Vagina (tissue), 2 donors: ENCODE data around the gene RNF215. TPM values are rescaled to one million over a fixed set of nuclear protein-coding genes. Genes with fewer than 3 reads are reported as not detected.

Experiments
- DNase-seq, 2 donors: peaks; one replicate each; pipeline ENCODE4 v3.0.0-alpha.2; 2017; ENCODE audit errors: extremely low spot score in 2 of 2
- H3K27ac ChIP-seq: fragments of 200-600 bp; sonication (generic); one replicate; pipeline ENCODE4 v1.5.1; 2019
- H3K27me3 ChIP-seq: fragments of 200-600 bp; sonication (generic); one replicate; pipeline ENCODE4 v1.5.1; 2019
- H3K36me3 ChIP-seq, 2 donors: fragments of 200-600 bp; sonication (generic); one replicate each; pipeline ENCODE4 v1.5.1; 2017 to 2019
- H3K4me1 ChIP-seq: fragments of 200-600 bp; sonication (generic); one replicate; pipeline ENCODE4 v1.5.1; 2019
- H3K4me3 ChIP-seq, 2 donors: fragments of 200-600 bp; sonication (generic); 1 replicate in 1 of 2; 2 replicates in 1 of 2; pipeline ENCODE4 v1.5.1; 2016 to 2019
- H3K9me3 ChIP-seq: fragments of 200-600 bp; sonication (generic); one replicate; pipeline ENCODE4 v1.5.1; 2019
- POLR2A ChIP-seq, 2 donors: fragments of 450-650 bp; IDR thresholded peaks; one replicate each; pipeline ENCODE4 v1.6.1; 2017; ENCODE audit warnings: antibody characterized with exemption in 2 of 2, mild to moderate bottlenecking in 2 of 2, moderate library complexity in 2 of 2
- POLR2AphosphoS5 ChIP-seq, 2 donors: sonication (generic); formaldehyde crosslinking; IDR thresholded peaks; one replicate each; pipeline ENCODE4 v1.9.0; 2017; ENCODE audit warnings: antibody characterized with exemption in 2 of 2, mild to moderate bottlenecking in 2 of 2, low read depth in 1 of 2; ENCODE audit not compliant: insufficient read depth in 1 of 2
- intact Hi-C: fragments of 100-400 bp; cut with DNase I; formaldehyde crosslinking; loops from one replicate; pipeline ENCODE4 v1.15.1; 2023
- total RNA-seq: library from RNA; depleted of rRNA; stranded (reverse); fragments of >200 nt; gene quantifications from one replicate; pipeline ENCODE4 v1.2.3, GENCODE V29; 2016
- TF ChIP-seq, protein P1 (sequence below), 3 experiments: fragments of 450-650 bp in 2 of 3; fragments of 200-600 bp in 1 of 3; sonication (generic) in 1 of 3; IDR thresholded peaks; one replicate each; pipeline ENCODE4 v1.5.1; 2017 to 2019; ENCODE audit warnings: antibody characterized with exemption in 3 of 3, mild to moderate bottlenecking in 2 of 3, moderate library complexity in 2 of 3

Gene RNF215
- total RNA-seq, 1 donor from 2014 or later: 17.4 TPM

DNA sequence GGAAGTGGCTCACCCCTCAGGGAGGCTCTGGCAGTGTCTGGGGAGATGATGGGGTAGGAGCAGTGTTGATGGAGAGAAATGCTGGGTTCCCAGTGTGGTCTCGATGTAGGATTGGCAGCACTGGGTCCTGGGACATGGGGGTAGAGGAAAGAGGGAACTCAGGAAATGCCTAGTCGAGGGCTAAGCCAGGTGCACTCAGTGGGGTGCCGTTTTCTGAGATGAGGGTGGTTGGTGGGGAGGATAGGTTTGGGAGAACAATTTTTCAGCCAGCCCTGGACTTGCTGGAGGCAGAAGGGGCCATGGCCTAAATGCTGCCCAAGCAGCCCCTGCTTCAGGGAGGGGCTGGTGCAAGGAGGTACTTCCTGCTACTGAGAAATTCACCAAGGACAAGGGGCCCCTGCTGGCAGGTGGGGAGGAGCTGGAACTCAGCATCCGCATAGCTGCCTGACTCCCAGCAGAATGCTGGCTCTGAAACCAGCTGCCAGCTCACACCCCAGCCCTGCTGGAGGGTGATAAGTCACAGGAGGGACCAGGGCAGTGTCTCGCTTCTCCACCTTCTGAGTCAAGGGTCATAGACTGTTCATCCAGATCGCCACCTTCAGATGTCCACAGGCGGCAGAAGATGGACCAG is 24.4 kb downstream of the RNF215 start:
- H3K27me3 ChIP-seq: no peaks in the 10 kb centered on the region
- TF ChIP-seq POLR2AphosphoS5 (IDR thresholded peaks at IDR 0.05; ENCODE audit: insufficient read depth in 1 of 2, low read depth in 1 of 2): no peak
- DNase-seq: no peak
- H3K4me3 ChIP-seq: no peak overlapping the region
- peaks cover 3% of the 10 kb centered on the region for H3K4me1 ChIP-seq
- no peak overlapping the region for H3K27ac ChIP-seq
- H3K9me3 ChIP-seq: no peaks in the 10 kb centered on the region
- intact Hi-C loops: no loop called here
- no peaks in the 10 kb centered on the region for H3K36me3 ChIP-seq

DNA sequence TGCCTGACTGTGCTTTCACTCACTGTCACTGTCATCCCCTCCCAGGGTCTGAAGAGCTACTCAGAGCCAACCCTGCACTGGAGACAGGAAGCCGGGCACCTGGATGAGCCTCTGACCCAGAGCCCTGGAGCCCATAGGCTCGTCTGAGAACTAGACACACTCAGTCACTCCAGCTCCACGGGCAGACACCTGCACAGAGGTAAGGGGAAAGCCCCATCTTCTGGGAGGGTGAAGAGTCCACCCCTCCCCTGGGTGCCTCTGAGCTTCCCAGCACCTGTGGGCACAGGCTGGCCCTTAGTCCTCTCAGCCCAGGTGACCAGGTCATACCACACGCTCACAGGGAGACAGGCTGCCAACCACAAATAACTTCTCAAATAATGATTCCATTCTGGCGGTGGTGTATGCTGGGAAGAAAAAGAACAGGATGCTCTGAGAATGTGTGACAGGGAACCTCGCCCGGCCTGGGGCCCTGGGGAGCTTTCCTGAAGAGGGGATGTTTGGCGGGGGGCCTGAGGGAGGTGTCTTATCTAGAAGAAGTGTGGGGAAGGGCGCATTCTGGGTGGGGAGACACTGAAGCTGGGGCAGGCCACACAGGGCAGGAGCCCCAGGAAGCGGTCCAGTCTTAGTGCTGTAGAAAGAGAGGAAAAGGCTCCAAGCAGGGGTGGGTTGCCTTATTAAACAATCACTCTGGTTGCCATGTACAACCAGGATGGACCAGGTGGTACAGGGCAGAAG is 25.1 kb downstream of the RNF215 start:
- DNase-seq: no peak
- H3K27ac ChIP-seq: no peak overlapping the region
- peaks cover 10% of the 10 kb centered on the region for H3K4me1 ChIP-seq
- H3K36me3 ChIP-seq: no peaks in the 10 kb centered on the region
- intact Hi-C loops: no loop called here
- TF ChIP-seq, protein P1, sequence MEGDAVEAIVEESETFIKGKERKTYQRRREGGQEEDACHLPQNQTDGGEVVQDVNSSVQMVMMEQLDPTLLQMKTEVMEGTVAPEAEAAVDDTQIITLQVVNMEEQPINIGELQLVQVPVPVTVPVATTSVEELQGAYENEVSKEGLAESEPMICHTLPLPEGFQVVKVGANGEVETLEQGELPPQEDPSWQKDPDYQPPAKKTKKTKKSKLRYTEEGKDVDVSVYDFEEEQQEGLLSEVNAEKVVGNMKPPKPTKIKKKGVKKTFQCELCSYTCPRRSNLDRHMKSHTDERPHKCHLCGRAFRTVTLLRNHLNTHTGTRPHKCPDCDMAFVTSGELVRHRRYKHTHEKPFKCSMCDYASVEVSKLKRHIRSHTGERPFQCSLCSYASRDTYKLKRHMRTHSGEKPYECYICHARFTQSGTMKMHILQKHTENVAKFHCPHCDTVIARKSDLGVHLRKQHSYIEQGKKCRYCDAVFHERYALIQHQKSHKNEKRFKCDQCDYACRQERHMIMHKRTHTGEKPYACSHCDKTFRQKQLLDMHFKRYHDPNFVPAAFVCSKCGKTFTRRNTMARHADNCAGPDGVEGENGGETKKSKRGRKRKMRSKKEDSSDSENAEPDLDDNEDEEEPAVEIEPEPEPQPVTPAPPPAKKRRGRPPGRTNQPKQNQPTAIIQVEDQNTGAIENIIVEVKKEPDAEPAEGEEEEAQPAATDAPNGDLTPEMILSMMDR (IDR thresholded peaks at IDR 0.05): no peak
- TF ChIP-seq POLR2AphosphoS5 (IDR thresholded peaks at IDR 0.05; ENCODE audit: insufficient read depth in 1 of 2, low read depth in 1 of 2): no peak
- no peak for TF ChIP-seq POLR2A (IDR thresholded peaks at IDR 0.05)
- H3K4me3 ChIP-seq: no peak overlapping the region
- H3K9me3 ChIP-seq: no peaks in the 10 kb centered on the region
- no peaks in the 10 kb centered on the region for H3K27me3 ChIP-seq

DNA sequence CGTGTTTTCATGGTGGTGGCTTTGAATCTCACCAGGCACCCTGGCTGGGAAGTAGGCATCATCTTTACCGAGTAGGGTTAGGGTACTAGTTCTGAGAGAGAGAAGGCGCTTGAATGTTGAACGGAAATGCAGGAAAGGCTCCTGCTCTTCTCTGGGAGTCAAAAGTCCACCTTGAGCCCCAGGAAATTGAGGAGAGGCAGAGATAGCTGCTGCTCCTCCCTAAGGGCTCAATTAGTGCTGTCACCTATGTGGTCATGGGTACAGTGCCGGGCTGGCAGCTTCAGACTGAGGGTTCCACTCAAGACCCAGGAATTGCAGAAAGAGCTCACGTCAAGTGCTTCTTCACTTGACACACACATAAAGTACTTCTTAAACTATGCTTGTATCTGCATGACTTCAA is 28.7 kb downstream of the RNF215 start:
- H3K9me3 ChIP-seq: no peaks in the 10 kb centered on the region
- no peaks in the 10 kb centered on the region for H3K27me3 ChIP-seq
- H3K4me3 ChIP-seq: no peak overlapping the region
- H3K36me3 ChIP-seq: no peaks in the 10 kb centered on the region
- TF ChIP-seq POLR2AphosphoS5 (IDR thresholded peaks at IDR 0.05; ENCODE audit: insufficient read depth in 1 of 2, low read depth in 1 of 2) (no peak), POLR2A (IDR thresholded peaks at IDR 0.05) (no peak)
- TF ChIP-seq, protein P1 (IDR thresholded peaks at IDR 0.05): no peak
- H3K4me1 ChIP-seq: peaks cover 37% of the 10 kb centered on the region
- intact Hi-C loops: loop anchor here (10.0 kb wide), 1 partner anchor 74 kb away; the partner anchor contains the start of gene CASTOR1
- no peak for DNase-seq
- no peak overlapping the region for H3K27ac ChIP-seq

DNA sequence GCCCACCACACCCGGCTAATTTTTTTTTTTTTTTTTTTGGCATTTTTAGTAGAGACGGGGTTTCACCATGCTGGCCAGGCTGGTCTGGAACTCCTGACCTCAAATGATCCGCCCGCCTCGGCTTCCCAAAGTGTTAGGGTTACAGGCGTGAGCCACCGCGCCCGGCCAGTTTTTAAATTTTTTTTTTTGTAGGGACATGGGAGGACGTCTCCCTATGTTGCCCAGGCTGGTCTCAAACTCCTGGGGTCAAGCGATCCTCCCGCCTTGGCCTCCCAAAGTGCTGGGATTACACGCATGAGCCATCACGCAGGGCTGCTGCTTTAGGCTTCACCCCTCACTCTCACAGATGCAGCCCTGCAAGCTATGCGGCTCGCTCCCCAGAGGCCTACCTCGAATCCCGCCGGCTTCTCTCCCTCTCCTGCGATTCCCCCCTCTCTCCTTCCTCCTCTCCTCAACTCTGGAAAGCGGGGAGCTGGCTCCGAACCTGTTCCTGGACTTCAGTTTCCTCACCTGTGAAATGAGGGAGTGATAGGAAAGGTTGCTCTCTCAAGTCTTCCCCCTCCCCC is 29.5 kb downstream of the RNF215 start:
- DNase-seq: no peak
- intact Hi-C loops: loop anchor here (10.0 kb wide), 1 partner anchor 73 kb away; the partner anchor contains the start of gene CASTOR1
- Histone ChIP-seq H3K27me3 (no peaks in the 10 kb centered on the region), H3K4me3 (peak overlapping the region in 1 of 2 donors; percentile 89), H3K9me3 (no peaks in the 10 kb centered on the region), H3K27ac (no peak overlapping the region), H3K36me3 (peaks cover 0 to 4% of the 10 kb centered on the region in 2 donors), H3K4me1 (peaks cover 37% of the 10 kb centered on the region)
- no peak for TF ChIP-seq POLR2AphosphoS5 (IDR thresholded peaks at IDR 0.05; ENCODE audit: insufficient read depth in 1 of 2, low read depth in 1 of 2)
- TF ChIP-seq, protein P1 (IDR thresholded peaks at IDR 0.05): no peak
- TF ChIP-seq POLR2A (IDR thresholded peaks at IDR 0.05): no peak

DNA sequence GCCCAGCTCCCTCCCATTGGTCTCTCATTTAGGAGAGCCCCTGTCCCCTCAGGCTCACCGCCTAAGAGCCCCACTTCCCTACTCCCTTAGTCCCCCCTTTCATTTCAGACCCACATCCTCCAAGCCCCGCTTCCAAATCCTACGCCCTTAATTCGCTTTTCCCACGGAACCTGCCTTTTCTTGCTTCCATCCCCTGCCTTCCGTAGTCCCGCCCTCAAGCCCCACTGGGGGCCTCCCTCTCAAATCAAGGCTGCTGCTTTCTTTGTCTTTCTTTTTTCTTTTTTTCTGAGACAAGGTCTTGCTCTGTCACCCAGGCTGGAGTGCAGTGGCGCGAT is 30.0 kb downstream of the RNF215 start:
- DNase-seq: no peak
- Histone ChIP-seq H3K27ac (peak overlapping the region; percentile 95), H3K4me1 (peaks cover 37% of the 10 kb centered on the region), H3K36me3 (peaks cover 0 to 8% of the 10 kb centered on the region in 2 donors), H3K9me3 (no peaks in the 10 kb centered on the region), H3K27me3 (no peaks in the 10 kb centered on the region), H3K4me3 (peak overlapping the region; percentile 66 to 89)
- TF ChIP-seq, protein P1 (IDR thresholded peaks at IDR 0.05): no peak
- no peak for TF ChIP-seq POLR2AphosphoS5 (IDR thresholded peaks at IDR 0.05; ENCODE audit: insufficient read depth in 1 of 2, low read depth in 1 of 2)
- no peak for TF ChIP-seq POLR2A (IDR thresholded peaks at IDR 0.05)
- intact Hi-C loops: loop anchor here (10.0 kb wide), 1 partner anchor 72 kb away; the partner anchor contains the start of gene CASTOR1
